K562 (cell line): ENCODE measurements around the gene CDC20. TPM values are rescaled to one million over a fixed set of nuclear protein-coding genes. Genes with fewer than 3 reads are reported as not detected.
A peak's percentile ranks its signal among the peaks of the same experiment; 100 is the strongest.

ENCODE experiments used
- ATF1 ChIP-seq, 2 experiments: fragments of 450-650 bp in 1 of 2; IDR thresholded peaks; 2 replicates each; pipeline ENCODE4 v1.6.1; 2016; ENCODE audit warnings: missing compliant biosample characterization in 1 of 2, missing genetic modification characterization in 1 of 2
- CBX3 ChIP-seq, 2 experiments: IDR thresholded peaks; 1 replicate in 1 of 2; 2 replicates in 1 of 2; pipeline ENCODE4 v1.6.1; 2012; ENCODE audit warnings: inconsistent platforms in 2 of 2, low read length in 2 of 2, borderline replicate concordance in 1 of 2, control low read depth in 1 of 2
- CCNT2 ChIP-seq: IDR thresholded peaks from 2 replicates; pipeline ENCODE4 v1.6.1; 2011; ENCODE audit warnings: borderline replicate concordance, low read depth, mild to moderate bottlenecking, moderate library complexity, mixed read lengths, low read length; ENCODE audit not compliant: insufficient read length; ENCODE audit errors: extremely low read depth
- GATA2 ChIP-seq: sonication (generic); formaldehyde crosslinking; IDR thresholded peaks from 2 replicates; pipeline ENCODE4 v1.4.0; 2020; ENCODE audit warnings: mild to moderate bottlenecking, missing genetic modification reagents
- HNRNPL ChIP-seq: fragments of 200-400 bp; formaldehyde crosslinking; IDR thresholded peaks from 2 replicates; pipeline ENCODE4 v1.6.1; 2017; ENCODE audit warnings: low read depth, mild to moderate bottlenecking, low read length
- ILK ChIP-seq: fragments of 450-650 bp; IDR thresholded peaks from 2 replicates; pipeline ENCODE4 v1.6.1; 2016; ENCODE audit warnings: missing genetic modification characterization, low read depth, mild to moderate bottlenecking, missing compliant biosample characterization, moderate library complexity, borderline replicate concordance
- MBD2 ChIP-seq: sonication (generic); IDR thresholded peaks from 2 replicates; pipeline ENCODE4 v1.6.1; 2016; ENCODE audit warnings: low read depth, borderline replicate concordance
- MNT ChIP-seq, 2 experiments: fragments of 450-650 bp; conservative IDR thresholded peaks; 2 replicates each; pipeline ENCODE4 v1.6.1; 2017; ENCODE audit warnings: mild to moderate bottlenecking in 2 of 2, moderate library complexity in 2 of 2
- PHB2 ChIP-seq: fragments of 450-650 bp; IDR thresholded peaks from 2 replicates; pipeline ENCODE4 v1.6.1; 2017; ENCODE audit warnings: low read depth
- POLR3A ChIP-seq: IDR thresholded peaks from 2 replicates; pipeline ENCODE4 v1.6.1; 2011; ENCODE audit warnings: borderline replicate concordance, mild to moderate bottlenecking, moderate library complexity; ENCODE audit not compliant: insufficient read length, insufficient read depth; ENCODE audit errors: extremely low read depth
- XRCC5 ChIP-seq: fragments of 200-400 bp; formaldehyde crosslinking; IDR thresholded peaks from 2 replicates; pipeline ENCODE4 v1.6.1; 2017; ENCODE audit warnings: low read depth, mild to moderate bottlenecking, low read length
- ZBTB7A ChIP-seq: IDR thresholded peaks from 2 replicates; pipeline ENCODE4 v1.6.1; 2011; ENCODE audit warnings: low read depth, mild to moderate bottlenecking, low read length, moderate library complexity, borderline replicate concordance; ENCODE audit not compliant: control insufficient read depth
- polyA plus RNA-seq, 8 experiments: library from polyadenylated mRNA; depleted of rRNA in 4 of 8; stranded (reverse) in 5 of 8; unstranded in 3 of 8; fragments of >200 nt; fragmentation: Nextera tagmentation in 2 of 8; fragmentation: Illumina TruSeq in 1 of 8; extraction: Ambion mirVana in 2 of 8; extraction: Trizol in 1 of 8; gene quantifications; 2 replicates each; pipeline versions ENCODE4 v1.2.1 to v1.2.3, GENCODE V29; 2011 to 2014; ENCODE audit warnings: inconsistent platforms in 1 of 8, missing spikeins in 1 of 8
- total RNA-seq, 7 experiments: library from RNA; depleted of rRNA in 6 of 7; stranded (reverse); fragments of >200 nt in 6 of 7; fragmentation: Illumina TruSeq in 2 of 7; extraction: Trizol in 2 of 7; gene quantifications; 2 replicates each; pipeline versions ENCODE4 v1.2.1 to v1.2.3, GENCODE V29; 2011 to 2021; ENCODE audit warnings: low replicate concordance in 1 of 7
- TF ChIP-seq, protein P1 (sequence below): sonication (generic); formaldehyde crosslinking; IDR thresholded peaks from 2 replicates; pipeline ENCODE4 v1.8.0; 2022; ENCODE audit warnings: missing genetic modification reagents, mild to moderate bottlenecking, borderline replicate concordance
- TF ChIP-seq, protein P2 (sequence below), 2 experiments: fragments of 450-650 bp; IDR thresholded peaks; 2 replicates each; pipeline ENCODE4 v1.6.1; 2016; ENCODE audit warnings: mild to moderate bottlenecking in 2 of 2, borderline replicate concordance in 1 of 2, low read depth in 1 of 2, moderate library complexity in 1 of 2

The CDC20 gene
- total and polyA plus RNA-seq, 9 of the 15 experiments (the other 6 are each of a cell fraction or from before 2014, with no cell fraction given): 45.2 to 224 (median 121) TPM

GRCh38 chr1:43367026-43367903, 8.5 kb downstream of the CDC20 start (continued):
- TF ChIP-seq ATF1 (CRISPR knock-in tag; IDR thresholded peaks at IDR 0.05): no peak
- peak; percentile 21; the same call in 1 of the 2 replicates for TF ChIP-seq ATF1 (tag; IDR thresholded peaks at IDR 0.05)
- no peak for TF ChIP-seq ILK (tag)
- no peak for TF ChIP-seq POLR3A
- peak; percentile 81 for TF ChIP-seq HNRNPL
- TF ChIP-seq, protein P1, sequence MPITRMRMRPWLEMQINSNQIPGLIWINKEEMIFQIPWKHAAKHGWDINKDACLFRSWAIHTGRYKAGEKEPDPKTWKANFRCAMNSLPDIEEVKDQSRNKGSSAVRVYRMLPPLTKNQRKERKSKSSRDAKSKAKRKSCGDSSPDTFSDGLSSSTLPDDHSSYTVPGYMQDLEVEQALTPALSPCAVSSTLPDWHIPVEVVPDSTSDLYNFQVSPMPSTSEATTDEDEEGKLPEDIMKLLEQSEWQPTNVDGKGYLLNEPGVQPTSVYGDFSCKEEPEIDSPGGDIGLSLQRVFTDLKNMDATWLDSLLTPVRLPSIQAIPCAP: no peak; the same call in 1 of the 2 replicates
- TF ChIP-seq CBX3 (IDR thresholded peaks at IDR 0.05; ENCODE audit: borderline replicate concordance in 1 of 2, low read length in 2 of 2): peak in 1 of 2 experiments; percentile 57; a peak in 1 of 3 replicates
- TF ChIP-seq ZBTB7A: peak; percentile 51; the same call in 1 of the 2 replicates
- peak; percentile 83 to 90 for TF ChIP-seq MNT (conservative IDR thresholded peaks at IDR 0.05)
- TF ChIP-seq, protein P2, sequence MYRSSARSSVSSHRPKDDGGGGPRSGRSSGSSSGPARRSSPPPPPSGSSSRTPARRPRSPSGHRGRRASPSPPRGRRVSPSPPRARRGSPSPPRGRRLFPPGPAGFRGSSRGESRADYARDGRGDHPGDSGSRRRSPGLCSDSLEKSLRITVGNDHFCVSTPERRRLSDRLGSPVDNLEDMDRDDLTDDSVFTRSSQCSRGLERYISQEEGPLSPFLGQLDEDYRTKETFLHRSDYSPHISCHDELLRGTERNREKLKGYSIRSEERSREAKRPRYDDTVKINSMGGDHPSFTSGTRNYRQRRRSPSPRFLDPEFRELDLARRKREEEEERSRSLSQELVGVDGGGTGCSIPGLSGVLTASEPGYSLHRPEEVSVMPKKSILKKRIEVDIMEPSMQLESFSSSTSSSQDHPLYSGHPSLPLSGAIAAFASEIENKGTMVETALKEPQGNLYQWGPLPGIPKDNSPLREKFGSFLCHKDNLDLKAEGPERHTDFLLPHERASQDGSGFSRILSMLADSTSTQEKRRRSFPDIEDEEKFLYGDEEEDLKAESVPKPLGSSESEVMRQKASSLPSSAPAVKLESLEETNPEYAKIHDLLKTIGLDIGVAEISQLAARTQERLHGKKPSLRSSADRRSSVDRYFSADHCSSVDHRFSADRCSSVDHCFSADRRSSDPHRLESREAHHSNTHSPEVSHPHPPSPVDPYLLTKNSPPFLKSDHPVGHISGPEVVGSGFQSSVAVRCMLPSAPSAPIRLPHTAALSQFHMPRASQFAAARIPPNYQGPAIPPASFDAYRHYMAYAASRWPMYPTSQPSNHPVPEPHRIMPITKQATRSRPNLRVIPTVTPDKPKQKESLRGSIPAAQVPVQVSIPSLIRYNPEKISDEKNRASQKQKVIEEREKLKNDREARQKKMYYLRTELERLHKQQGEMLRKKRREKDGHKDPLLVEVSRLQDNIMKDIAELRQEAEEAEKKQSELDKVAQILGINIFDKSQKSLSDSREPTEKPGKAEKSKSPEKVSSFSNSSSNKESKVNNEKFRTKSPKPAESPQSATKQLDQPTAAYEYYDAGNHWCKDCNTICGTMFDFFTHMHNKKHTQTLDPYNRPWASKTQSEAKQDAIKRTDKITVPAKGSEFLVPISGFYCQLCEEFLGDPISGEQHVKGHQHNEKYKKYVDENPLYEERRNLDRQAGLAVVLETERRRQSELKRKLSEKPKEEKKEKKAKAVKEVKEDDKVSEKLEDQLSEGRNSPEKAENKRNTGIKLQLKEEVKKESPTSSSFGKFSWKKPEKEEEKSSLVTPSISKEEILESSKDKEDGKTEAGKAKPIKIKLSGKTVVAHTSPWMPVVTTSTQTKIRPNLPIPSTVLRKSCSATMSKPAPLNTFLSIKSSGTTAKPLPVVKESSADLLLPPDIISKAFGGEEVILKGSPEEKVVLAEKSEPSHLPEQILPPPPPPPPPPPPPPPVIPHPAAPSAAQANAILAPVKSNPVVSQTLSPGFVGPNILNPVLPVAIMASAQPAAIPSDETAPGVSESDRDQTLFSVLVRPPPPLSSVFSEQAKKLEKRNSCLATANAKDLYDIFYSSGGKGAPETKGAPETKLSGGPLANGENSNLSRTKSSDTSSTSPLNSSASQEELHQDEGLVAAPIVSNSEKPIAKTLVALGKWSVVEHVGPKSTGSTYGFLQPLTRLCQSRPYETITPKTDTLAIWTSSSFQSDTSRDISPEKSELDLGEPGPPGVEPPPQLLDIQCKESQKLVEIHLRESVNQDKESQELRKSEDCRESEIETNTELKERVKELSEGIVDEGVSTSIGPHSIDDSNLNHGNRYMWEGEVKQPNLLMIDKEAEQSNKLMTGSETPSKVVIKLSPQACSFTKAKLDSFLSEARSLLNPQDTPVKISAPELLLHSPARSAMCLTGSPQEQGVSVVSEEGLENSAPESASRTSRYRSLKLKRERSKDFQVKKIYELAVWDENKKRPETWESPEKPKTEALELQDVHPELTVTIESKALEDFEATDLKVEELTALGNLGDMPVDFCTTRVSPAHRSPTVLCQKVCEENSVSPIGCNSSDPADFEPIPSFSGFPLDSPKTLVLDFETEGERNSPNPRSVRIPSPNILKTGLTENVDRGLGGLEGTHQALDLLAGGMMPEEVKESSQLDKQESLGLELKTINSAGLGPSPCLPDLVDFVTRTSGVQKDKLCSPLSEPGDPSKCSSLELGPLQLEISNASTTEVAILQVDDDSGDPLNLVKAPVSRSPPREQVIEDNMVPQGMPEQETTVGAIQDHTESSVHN (IDR thresholded peaks at IDR 0.05; ENCODE audit: borderline replicate concordance in 1 of 2, low read depth in 1 of 2): no peak
- no peak for TF ChIP-seq PHB2
- TF ChIP-seq GATA2 (CRISPR knock-in tag): peak; percentile 62
- 0 out of 2 replicates have a peak, but pooled peaks have one; percentile 42 for TF ChIP-seq MBD2
- TF ChIP-seq XRCC5: peak; percentile 19; the same call in 1 of the 2 replicates
- peak; percentile 83 for TF ChIP-seq CCNT2
